Uterus (tissue), 4 donors: Measurements from ENCODE around the gene BIRC5. TPM values are rescaled to one million over a fixed set of nuclear protein-coding genes. Genes with fewer than 3 reads are reported as not detected.
"Not testable (repeated sequence)": the region's sequence is repeated elsewhere in the genome, so short reads cannot be mapped to it uniquely, and the experiment has no call there.

ENCODE experiments used
- DNase-seq, 2 donors: peaks; one replicate each; pipeline ENCODE4 v3.0.0-alpha.2; 2019 to 2020
- H3K27ac ChIP-seq, 2 donors: fragments of 200-600 bp; sonication (generic); 1 replicate in 1 of 2; 2 replicates in 1 of 2; pipeline ENCODE4 v1.5.1; 2016 to 2018
- H3K27me3 ChIP-seq, 2 donors: fragments of 200-600 bp; sonication (generic); one replicate each; pipeline ENCODE4 v1.5.1; 2018 to 2019; ENCODE audit warnings: control low read depth in 1 of 2
- H3K36me3 ChIP-seq, 2 donors: fragments of 200-600 bp; sonication (generic); one replicate each; pipeline ENCODE4 v1.5.1; 2019; ENCODE audit warnings: control low read depth in 1 of 2
- H3K4me1 ChIP-seq, 2 donors: fragments of 200-600 bp; sonication (generic); one replicate each; pipeline ENCODE4 v1.5.1; 2018 to 2019; ENCODE audit warnings: control low read depth in 1 of 2
- H3K4me3 ChIP-seq, 2 donors: fragments of 200-600 bp; sonication (generic); 1 replicate in 1 of 2; 2 replicates in 1 of 2; pipeline ENCODE4 v1.5.1; 2018 to 2019; ENCODE audit warnings: mild to moderate bottlenecking in 1 of 2
- H3K9me3 ChIP-seq, 2 donors: fragments of 200-600 bp; sonication (generic); one replicate each; pipeline ENCODE4 v1.5.1; 2019; ENCODE audit warnings: control low read depth in 1 of 2
- CTCF ChIP-seq, 4 experiments: fragments of 200-600 bp in 2 of 4; fragments of 450-650 bp in 2 of 4; sonication (generic) in 2 of 4; IDR thresholded peaks; one replicate each; pipeline ENCODE4 v1.5.1; 2016 to 2019; ENCODE audit warnings: antibody characterized with exemption in 4 of 4, mild to moderate bottlenecking in 2 of 4, moderate library complexity in 1 of 4
- POLR2A ChIP-seq, 2 donors: fragments of 450-650 bp; IDR thresholded peaks; one replicate each; pipeline ENCODE4 v1.6.1; 2016; ENCODE audit warnings: antibody characterized with exemption in 2 of 2, mild to moderate bottlenecking in 1 of 2, moderate library complexity in 1 of 2
- intact Hi-C: fragments of 100-400 bp; cut with DNase I; formaldehyde crosslinking; loops from one replicate; pipeline ENCODE4 v1.15.1; 2023; ENCODE audit warnings: low total_unique reads
- total RNA-seq, 4 donors: library from RNA; depleted of rRNA in 3 of 4; stranded (reverse); fragments of >200 nt in 3 of 4; gene quantifications; one replicate each; pipeline versions ENCODE4 v1.1.0 to v1.2.4, GENCODE V29; 2014 to 2023
- donor health status: DM: yes; HTN: yes; CAD: no.

BIRC5 gene
- total RNA-seq, 4 donors from 2014 or later: 26.3 to 29.7 TPM; not detected in 2

DNA sequence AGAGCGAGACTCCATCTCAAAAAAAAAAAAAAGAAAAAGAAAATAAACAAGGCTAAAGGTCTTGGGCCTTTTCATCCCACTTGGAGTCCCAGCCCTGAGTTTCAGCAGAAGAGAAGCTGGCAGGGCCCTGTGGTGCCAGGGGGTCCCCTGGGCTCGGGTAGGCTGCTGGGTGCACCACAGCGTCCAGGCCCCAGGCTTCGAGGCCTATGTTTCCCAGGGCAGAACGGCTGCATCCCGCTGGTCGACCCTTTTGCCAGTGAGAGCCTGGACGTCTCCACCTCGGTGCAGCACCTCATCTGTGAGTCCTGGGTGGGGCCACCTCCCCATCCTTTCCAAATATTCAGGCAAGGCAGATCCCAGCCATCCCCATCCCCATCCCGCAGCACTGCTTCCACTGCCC lies 19.6 kb downstream of the BIRC5 start:
- intact Hi-C loops: no loop called here
- TF ChIP-seq POLR2A (IDR thresholded peaks at IDR 0.05): no peak
- no peak for TF ChIP-seq CTCF (IDR thresholded peaks at IDR 0.05)
- no peaks in the 10 kb centered on the region for H3K9me3 ChIP-seq

DNA sequence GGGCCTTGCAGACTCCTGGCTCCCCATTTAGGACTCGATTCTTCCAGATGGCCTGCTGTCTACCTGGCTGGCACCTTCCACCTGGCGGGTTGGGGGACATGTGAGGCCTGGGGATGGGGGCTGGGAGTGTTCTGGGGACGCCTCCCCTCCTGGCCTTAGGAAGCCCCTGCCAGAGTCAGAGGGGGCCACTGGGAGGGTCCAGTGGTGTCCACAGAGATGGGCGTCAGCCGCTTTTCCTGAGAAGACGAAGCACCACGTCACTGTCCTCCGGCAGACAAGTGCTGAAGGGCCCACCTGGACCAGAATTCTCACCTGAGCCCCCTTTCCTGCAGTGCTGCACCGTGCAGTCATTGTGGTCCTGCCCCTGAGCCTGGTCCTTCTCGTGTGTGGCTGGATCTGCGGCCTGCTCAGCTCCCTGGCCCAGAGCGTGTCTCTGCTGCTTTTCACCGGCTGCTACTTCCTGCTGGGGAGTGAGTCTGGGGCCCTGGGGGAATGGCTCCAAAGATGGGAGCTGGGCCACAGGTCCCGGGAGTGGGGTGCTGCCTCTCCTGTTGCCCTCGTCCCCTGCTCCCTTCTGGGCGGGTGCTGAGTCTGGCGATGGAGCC lies 20.3 kb downstream of the BIRC5 start:
- Histone ChIP-seq H3K4me1 (no peaks in the 10 kb centered on the region), H3K27me3 (peaks cover 0 to 7% of the 10 kb centered on the region in 2 donors), H3K9me3 (no peaks in the 10 kb centered on the region), H3K27ac (no peak overlapping the region), H3K4me3 (no peak overlapping the region), H3K36me3 (no peaks in the 10 kb centered on the region)
- DNase-seq: no peak
- intact Hi-C loops: no loop called here
- TF ChIP-seq CTCF (IDR thresholded peaks at IDR 0.05) (no peak), POLR2A (IDR thresholded peaks at IDR 0.05) (no peak)

More for the DNA sequence above, 19.6 kb downstream of the BIRC5 start:
- H3K27me3 ChIP-seq: peaks cover 0 to 7% of the 10 kb centered on the region in 2 donors
- H3K4me3 ChIP-seq: no peak overlapping the region
- no peaks in the 10 kb centered on the region for H3K36me3 ChIP-seq
- no peak for DNase-seq
- H3K4me1 ChIP-seq: no peaks in the 10 kb centered on the region
- H3K27ac ChIP-seq: no peak overlapping the region

DNA sequence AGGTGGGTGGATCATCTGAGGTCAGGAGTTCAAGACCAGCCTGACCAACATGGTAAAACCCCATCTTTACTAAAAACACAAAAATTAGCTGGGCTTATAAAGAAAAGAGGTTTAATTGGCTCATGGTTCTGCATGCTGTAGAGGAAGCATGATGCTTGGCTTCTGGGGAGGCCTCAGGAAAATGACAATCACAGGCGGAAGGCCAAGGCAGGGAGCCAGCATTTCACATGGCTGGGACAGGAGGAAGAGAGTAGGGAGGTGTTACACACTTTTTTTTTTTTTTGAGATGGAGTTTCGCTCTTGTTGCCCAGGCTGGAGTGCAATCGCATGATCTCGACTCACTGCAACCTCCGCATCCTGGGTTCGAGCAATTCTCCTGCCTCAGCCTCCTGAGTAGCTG lies 21.0 kb downstream of the BIRC5 start:
- not testable (repeated sequence) for DNase-seq

GRCh38 chr17:78235885-78236284 lies 21.8 kb downstream of the BIRC5 start:
- Histone ChIP-seq H3K27me3 (peaks cover 0 to 7% of the 10 kb centered on the region in 2 donors), H3K4me1 (no peaks in the 10 kb centered on the region), H3K4me3 (no peak overlapping the region), H3K9me3 (no peaks in the 10 kb centered on the region), H3K27ac (no peak overlapping the region), H3K36me3 (no peaks in the 10 kb centered on the region)
- TF ChIP-seq CTCF (IDR thresholded peaks at IDR 0.05): no peak
- no peak for TF ChIP-seq POLR2A (IDR thresholded peaks at IDR 0.05)
- intact Hi-C loops: no loop called here
- DNase-seq: no peak

More for the DNA sequence above, 21.0 kb downstream of the BIRC5 start:
- intact Hi-C loops, H3K27me3 ChIP-seq, H3K4me3 ChIP-seq, H3K4me1 ChIP-seq, H3K9me3 ChIP-seq, H3K27ac ChIP-seq, H3K36me3 ChIP-seq: not testable (repeated sequence)

GRCh38 chr17:78236362-78237127 lies 22.5 kb downstream of the BIRC5 start:
- DNase-seq: no peak
- Histone ChIP-seq H3K36me3 (no peaks in the 10 kb centered on the region), H3K9me3 (no peaks in the 10 kb centered on the region), H3K27ac (no peak overlapping the region), H3K4me1 (no peaks in the 10 kb centered on the region), H3K27me3 (peaks cover 0 to 7% of the 10 kb centered on the region in 2 donors), H3K4me3 (no peak overlapping the region)
- TF ChIP-seq POLR2A (IDR thresholded peaks at IDR 0.05): no peak
- no peak for TF ChIP-seq CTCF (IDR thresholded peaks at IDR 0.05)
- intact Hi-C loops: no loop called here
